DND-41 (cell line): Measurements from ENCODE around the gene FLNC.

Experiments used
- EZH2 ChIP-seq: IDR thresholded peaks from 3 replicates; pipeline ENCODE4 v1.6.1; 2012; ENCODE audit warnings: borderline replicate concordance, low read depth, mild to moderate bottlenecking, moderate library complexity, low read length, inconsistent platforms; ENCODE audit not compliant: severe bottlenecking
- TF ChIP-seq, protein P1 (sequence below): IDR thresholded peaks from 2 replicates; pipeline ENCODE4 v1.5.1; 2012; ENCODE audit warnings: borderline replicate concordance, low read length, moderate library complexity, mild to moderate bottlenecking; ENCODE audit not compliant: poor library complexity, severe bottlenecking; ENCODE audit errors: extremely low read depth

DNA sequence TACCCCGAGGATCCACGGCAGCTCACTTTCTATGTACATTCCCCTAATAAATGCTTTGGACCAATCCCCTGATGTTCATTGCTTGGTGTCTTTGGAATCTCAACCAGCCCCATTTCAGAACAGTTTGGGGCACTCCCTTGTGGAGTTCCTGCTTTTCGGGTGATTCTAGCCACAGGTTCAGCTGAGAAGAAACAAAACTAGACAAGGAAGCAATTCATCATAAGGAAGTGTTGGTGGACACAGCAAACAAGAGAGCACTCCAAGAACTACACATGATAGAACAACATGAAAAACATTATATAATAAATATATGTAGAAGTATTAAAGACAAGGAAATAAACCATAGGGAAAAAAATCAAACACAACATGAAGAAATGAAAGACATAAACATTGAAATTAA, 44.5 kb upstream of the FLNC start:
- TF ChIP-seq, protein P1, sequence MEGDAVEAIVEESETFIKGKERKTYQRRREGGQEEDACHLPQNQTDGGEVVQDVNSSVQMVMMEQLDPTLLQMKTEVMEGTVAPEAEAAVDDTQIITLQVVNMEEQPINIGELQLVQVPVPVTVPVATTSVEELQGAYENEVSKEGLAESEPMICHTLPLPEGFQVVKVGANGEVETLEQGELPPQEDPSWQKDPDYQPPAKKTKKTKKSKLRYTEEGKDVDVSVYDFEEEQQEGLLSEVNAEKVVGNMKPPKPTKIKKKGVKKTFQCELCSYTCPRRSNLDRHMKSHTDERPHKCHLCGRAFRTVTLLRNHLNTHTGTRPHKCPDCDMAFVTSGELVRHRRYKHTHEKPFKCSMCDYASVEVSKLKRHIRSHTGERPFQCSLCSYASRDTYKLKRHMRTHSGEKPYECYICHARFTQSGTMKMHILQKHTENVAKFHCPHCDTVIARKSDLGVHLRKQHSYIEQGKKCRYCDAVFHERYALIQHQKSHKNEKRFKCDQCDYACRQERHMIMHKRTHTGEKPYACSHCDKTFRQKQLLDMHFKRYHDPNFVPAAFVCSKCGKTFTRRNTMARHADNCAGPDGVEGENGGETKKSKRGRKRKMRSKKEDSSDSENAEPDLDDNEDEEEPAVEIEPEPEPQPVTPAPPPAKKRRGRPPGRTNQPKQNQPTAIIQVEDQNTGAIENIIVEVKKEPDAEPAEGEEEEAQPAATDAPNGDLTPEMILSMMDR, result no peak
- no peak for TF ChIP-seq EZH2
